Astrocyte (in vitro differentiated cells and primary cell): Measurements from ENCODE around the gene MAS1. TPM values are rescaled to one million over a fixed set of nuclear protein-coding genes. Genes with fewer than 3 reads are reported as not detected.

Experiments used
- DNase-seq: peaks from one replicate; pipeline ENCODE4 v3.0.0-alpha.2; 2010; ENCODE audit warnings: low read depth
- FAIRE-seq: peaks from 2 replicates; lab custom pipeline; 2011; peaks lifted over from hg19 to GRCh38; lab: Jason Lieb, UNC
- H2AFZ ChIP-seq: 2 replicates; pipeline ENCODE4 v1.6.0; 2012; ENCODE audit warnings: low read depth, low read length, inconsistent platforms
- H3K27ac ChIP-seq: 2 replicates; pipeline ENCODE4 v1.5.1; 2011; ENCODE audit warnings: low read depth, low read length, inconsistent platforms
- H3K27me3 ChIP-seq: 2 replicates; pipeline ENCODE4 v1.6.0; 2011; ENCODE audit warnings: low read length, inconsistent platforms; ENCODE audit not compliant: insufficient read depth
- H3K36me3 ChIP-seq: 2 replicates; pipeline ENCODE4 v1.5.1; 2011; ENCODE audit warnings: low read length, inconsistent platforms; ENCODE audit not compliant: insufficient read depth
- H3K4me1 ChIP-seq: 2 replicates; pipeline ENCODE4 v1.5.1; 2011; ENCODE audit warnings: low read length, inconsistent platforms; ENCODE audit not compliant: insufficient read depth
- H3K4me2 ChIP-seq: 2 replicates; pipeline ENCODE4 v1.6.0; 2012; ENCODE audit warnings: low read length, inconsistent platforms
- H3K4me3 ChIP-seq: 2 replicates; pipeline ENCODE4 v1.5.1; 2011; ENCODE audit warnings: low read depth, mild to moderate bottlenecking, low read length, inconsistent platforms; ENCODE audit not compliant: insufficient read depth
- H3K79me2 ChIP-seq: 2 replicates; pipeline ENCODE4 v1.6.0; 2012; ENCODE audit warnings: mild to moderate bottlenecking, low read length, inconsistent platforms; ENCODE audit not compliant: insufficient read depth
- H3K9ac ChIP-seq: 2 replicates; pipeline ENCODE4 v1.6.0; 2012; ENCODE audit warnings: mild to moderate bottlenecking, low read length, inconsistent platforms
- H3K9me3 ChIP-seq: 2 replicates; pipeline ENCODE4 v1.5.1; 2012; ENCODE audit warnings: low read depth, mild to moderate bottlenecking, low read length, inconsistent platforms; ENCODE audit not compliant: insufficient read depth
- H4K20me1 ChIP-seq: 2 replicates; pipeline ENCODE4 v1.6.0; 2012; ENCODE audit warnings: low read length, inconsistent platforms; ENCODE audit not compliant: insufficient read depth
- H3K27ac Mint-ChIP-seq: one replicate; pipeline ENCODE4 v1.8.0; 2021; ENCODE audit warnings: mild to moderate bottlenecking, mixed read lengths; ENCODE audit not compliant: unreplicated experiment
- H3K27me3 Mint-ChIP-seq: one replicate; pipeline ENCODE4 v1.8.0; 2021; ENCODE audit warnings: low read depth, mixed read lengths; ENCODE audit not compliant: unreplicated experiment
- H3K36me3 Mint-ChIP-seq: one replicate; pipeline ENCODE4 v1.8.0; 2021; ENCODE audit warnings: low read depth, mixed read lengths; ENCODE audit not compliant: unreplicated experiment
- H3K4me1 Mint-ChIP-seq: one replicate; pipeline ENCODE4 v1.8.0; 2021; ENCODE audit warnings: low read depth, mixed read lengths; ENCODE audit not compliant: unreplicated experiment
- H3K4me3 Mint-ChIP-seq: one replicate; pipeline ENCODE4 v1.8.0; 2021; ENCODE audit warnings: mild to moderate bottlenecking, moderate library complexity, mixed read lengths; ENCODE audit not compliant: unreplicated experiment
- H3K9me3 Mint-ChIP-seq: one replicate; pipeline ENCODE4 v1.8.0; 2021; ENCODE audit warnings: mild to moderate bottlenecking, mixed read lengths; ENCODE audit not compliant: unreplicated experiment
- CTCF ChIP-seq: IDR thresholded peaks from 2 replicates; pipeline ENCODE4 v1.5.1; 2011; ENCODE audit warnings: low read depth, mild to moderate bottlenecking, inconsistent platforms, low read length, moderate library complexity; ENCODE audit not compliant: insufficient read depth
- EZH2 ChIP-seq: IDR thresholded peaks from 2 replicates; pipeline ENCODE4 v1.6.1; 2012; ENCODE audit warnings: mild to moderate bottlenecking, low read length, inconsistent platforms; ENCODE audit not compliant: insufficient read depth
- total RNA-seq: library from RNA; stranded (reverse); gene quantifications from 2 replicates; pipeline ENCODE4 v1.2.1, GENCODE V29; 2021

Gene MAS1
- total RNA-seq, 1 donor from 2014 or later, result not detected

GRCh38 chr6:159880412-159880975 is 10.3 kb upstream of the MAS1 start:
- FAIRE-seq (no peak), DNase-seq (no peak)
- Mint-ChIP-seq H3K4me3 (no peak overlapping the region), H3K27ac (no peak overlapping the region), H3K27me3 (peaks cover 18% of the 10 kb centered on the region), H3K9me3 (no peaks in the 10 kb centered on the region), H3K4me1 (no peaks in the 10 kb centered on the region), H3K36me3 (no peaks in the 10 kb centered on the region)
- H3K4me1 ChIP-seq, result no peaks in the 10 kb centered on the region
- H3K4me2 ChIP-seq, result no peak overlapping the region
- H3K4me3 ChIP-seq, result no peak overlapping the region
- no peaks in the 10 kb centered on the region for H3K9me3 ChIP-seq
- H3K9ac ChIP-seq, result no peak overlapping the region
- H2AFZ ChIP-seq, result no peak overlapping the region
- H3K36me3 ChIP-seq, result no peaks in the 10 kb centered on the region
- H4K20me1 ChIP-seq, result no peaks in the 10 kb centered on the region
- TF ChIP-seq EZH2 (no peak), CTCF (no peak)
- H3K27me3 ChIP-seq, result peaks cover 5% of the 10 kb centered on the region
- no peak overlapping the region for H3K27ac ChIP-seq
- H3K79me2 ChIP-seq, result no peaks in the 10 kb centered on the region

GRCh38 chr6:159884720-159885119 is 6.1 kb upstream of the MAS1 start:
- H3K36me3 Mint-ChIP-seq, result no peaks in the 10 kb centered on the region
- Histone ChIP-seq H3K79me2 (no peaks in the 10 kb centered on the region), H3K9me3 (no peaks in the 10 kb centered on the region), H3K36me3 (no peaks in the 10 kb centered on the region), H4K20me1 (no peaks in the 10 kb centered on the region), H3K4me2 (no peak overlapping the region), H3K4me1 (no peaks in the 10 kb centered on the region), H3K27ac (no peak overlapping the region), H3K9ac (no peak overlapping the region), H3K4me3 (no peak overlapping the region), H2AFZ (no peak overlapping the region), H3K27me3 (peaks cover 26% of the 10 kb centered on the region)
- no peaks in the 10 kb centered on the region for H3K4me1 Mint-ChIP-seq
- no peak overlapping the region for H3K4me3 Mint-ChIP-seq
- no peak for FAIRE-seq
- H3K9me3 Mint-ChIP-seq, result no peaks in the 10 kb centered on the region
- DNase-seq, result no peak
- peaks cover 39% of the 10 kb centered on the region for H3K27me3 Mint-ChIP-seq
- H3K27ac Mint-ChIP-seq, result no peak overlapping the region
- TF ChIP-seq CTCF (no peak), EZH2 (no peak)

- H3K27ac Mint-ChIP-seq, result no peak overlapping the region
- DNase-seq, result no peak
- Histone ChIP-seq H3K4me3 (no peak overlapping the region), H3K9ac (no peak overlapping the region), H3K27me3 (peaks cover 40% of the 10 kb centered on the region), H3K4me1 (no peaks in the 10 kb centered on the region), H3K36me3 (no peaks in the 10 kb centered on the region), H3K4me2 (no peak overlapping the region), H3K79me2 (no peaks in the 10 kb centered on the region), H4K20me1 (no peaks in the 10 kb centered on the region), H3K9me3 (no peaks in the 10 kb centered on the region), H3K27ac (no peak overlapping the region), H2AFZ (no peak overlapping the region)
- peaks cover 43% of the 10 kb centered on the region for H3K27me3 Mint-ChIP-seq
- no peak for TF ChIP-seq EZH2
- TF ChIP-seq CTCF, result no peak
- no peaks in the 10 kb centered on the region for H3K36me3 Mint-ChIP-seq
- FAIRE-seq, result no peak
- no peaks in the 10 kb centered on the region for H3K9me3 Mint-ChIP-seq
- no peaks in the 10 kb centered on the region for H3K4me1 Mint-ChIP-seq
- no peak overlapping the region for H3K4me3 Mint-ChIP-seq
Observed at GRCh38 chr6:159886270-159886669, 4.5 kb upstream of the MAS1 start.
